GM19397 (cell line): ENCODE data around the gene CDX1.

Experiments
- ATAC-seq: cut with Tn5 transposase; IDR thresholded peaks from one replicate; pipeline ENCODE4 v1.9.1; 2021; ENCODE audit warnings: mild to moderate bottlenecking, moderate library complexity; ENCODE audit not compliant: unreplicated experiment

CDX1 gene

GRCh38 chr5:150181027-150181426, 14.4 kb downstream of the CDX1 start:
- ATAC-seq: no peak

- no peak for ATAC-seq
Measured at GRCh38 chr5:150181766-150182545, 15.4 kb downstream of the CDX1 start.

GRCh38 chr5:150182774-150183173, 16.2 kb downstream of the CDX1 start:
- ATAC-seq: no peak

GRCh38 chr5:150183436-150183835, 16.9 kb downstream of the CDX1 start:
- ATAC-seq: no peak

GRCh38 chr5:150184006-150184405, 17.4 kb downstream of the CDX1 start:
- ATAC-seq: no peak

- ATAC-seq: no peak
Measured at GRCh38 chr5:150184990-150185912, 18.7 kb downstream of the CDX1 start.

GRCh38 chr5:150186137-150186536, 19.6 kb downstream of the CDX1 start:
- ATAC-seq: no peak

- no peak for ATAC-seq
Measured at GRCh38 chr5:150186897-150187296, 20.3 kb downstream of the CDX1 start.

GRCh38 chr5:150188146-150188842, 21.7 kb downstream of the CDX1 start:
- ATAC-seq: no peak

- no peak for ATAC-seq
Measured at GRCh38 chr5:150189326-150189725, 22.7 kb downstream of the CDX1 start.

- no peak for ATAC-seq
Measured at GRCh38 chr5:150189728-150190502, 23.3 kb downstream of the CDX1 start, which contains the start of gene SLC6A7. TSS of gene SLC6A7 (plus strand) at chr5:150190062. CDS start at chr5:150190328, 266 bp downstream.

GRCh38 chr5:150190503-150190979, 24.0 kb downstream of the CDX1 start:
- no peak for ATAC-seq

GRCh38 chr5:150190987-150191386, 24.4 kb downstream of the CDX1 start:
- ATAC-seq: no peak

GRCh38 chr5:150192462-150192861, 25.9 kb downstream of the CDX1 start:
- no peak for ATAC-seq

GRCh38 chr5:150195736-150196485, 29.3 kb downstream of the CDX1 start:
- no peak for ATAC-seq

- no peak for ATAC-seq
Measured at GRCh38 chr5:150196514-150196913, 29.9 kb downstream of the CDX1 start.

- no peak for ATAC-seq
Measured at GRCh38 chr5:150196986-150197385, 30.4 kb downstream of the CDX1 start.

GRCh38 chr5:150197476-150197875, 30.9 kb downstream of the CDX1 start:
- ATAC-seq: no peak

GRCh38 chr5:150202501-150202900, 35.9 kb downstream of the CDX1 start:
- ATAC-seq: no peak
